ENCODE measurements around the gene MEIKIN. TPM values are rescaled to one million over a fixed set of nuclear protein-coding genes. Genes with fewer than 3 reads are reported as not detected.
"Not testable (repeated sequence)": the region's sequence is repeated elsewhere in the genome, so short reads cannot be mapped to it uniquely, and the experiment has no call there.

The MEIKIN gene
- total RNA-seq, 3 donors from 2014 or later: not detected

- no peak for DNase-seq
- Mint-ChIP-seq H3K36me3 (ENCODE audit: insufficient read depth) (peaks cover 12% of the 10 kb centered on the region), H3K9me3 (peaks cover 15% of the 10 kb centered on the region), H3K4me3 (no peak overlapping the region), H3K27me3 (ENCODE audit: low read depth) (no peaks in the 10 kb centered on the region), H3K4me1 (ENCODE audit: low read depth) (no peaks in the 10 kb centered on the region)
- ATAC-seq: no peak
Measured at GRCh38 chr5:131913603-131914002, 31.9 kb downstream of the MEIKIN start.

- DNase-seq: no peak
- H3K4me1 Mint-ChIP-seq (ENCODE audit: low read depth): peaks cover 18% of the 10 kb centered on the region
- peak in 1 of 2 donors; percentile 46 for ATAC-seq
- no peaks in the 10 kb centered on the region for H3K27me3 Mint-ChIP-seq (ENCODE audit: low read depth)
- H3K36me3 Mint-ChIP-seq (ENCODE audit: insufficient read depth): peaks cover 25% of the 10 kb centered on the region
- H3K9me3 Mint-ChIP-seq: peaks cover 55% of the 10 kb centered on the region
- H3K4me3 Mint-ChIP-seq: no peak overlapping the region
Measured at GRCh38 chr5:131906668-131907067, 38.8 kb downstream of the MEIKIN start.

- DNase-seq; H3K27me3 Mint-ChIP-seq (ENCODE audit: low read depth); ATAC-seq; H3K4me3 Mint-ChIP-seq: not testable (repeated sequence)
- Mint-ChIP-seq H3K4me1 (ENCODE audit: low read depth) (peaks cover 22% of the 10 kb centered on the region), H3K36me3 (ENCODE audit: insufficient read depth) (peaks cover 25% of the 10 kb centered on the region), H3K9me3 (peaks cover 43% of the 10 kb centered on the region)
Measured at GRCh38 chr5:131902266-131902665, 43.2 kb downstream of the MEIKIN start.

- Mint-ChIP-seq H3K4me3 (no peak overlapping the region), H3K27me3 (ENCODE audit: low read depth) (peaks cover 8% of the 10 kb centered on the region), H3K36me3 (ENCODE audit: insufficient read depth) (peaks cover 25% of the 10 kb centered on the region), H3K4me1 (ENCODE audit: low read depth) (peaks cover 20% of the 10 kb centered on the region), H3K9me3 (peaks cover 38% of the 10 kb centered on the region)
- DNase-seq (no peak), ATAC-seq (no peak)
Measured at GRCh38 chr5:131899686-131900085, 45.8 kb downstream of the MEIKIN start.

GRCh38 chr5:131883984-131884383 lies 61.5 kb downstream of the MEIKIN start:
- Mint-ChIP-seq H3K9me3 (peaks cover 7% of the 10 kb centered on the region), H3K4me1 (ENCODE audit: low read depth) (no peaks in the 10 kb centered on the region), H3K27me3 (ENCODE audit: low read depth) (no peaks in the 10 kb centered on the region), H3K36me3 (ENCODE audit: insufficient read depth) (peaks cover 1% of the 10 kb centered on the region), H3K4me3 (no peak overlapping the region)
- no peak for ATAC-seq
- DNase-seq: no peak

- DNase-seq (no peak), ATAC-seq (no peak)
- H3K9me3 Mint-ChIP-seq: peaks cover 7% of the 10 kb centered on the region
Measured at GRCh38 chr5:131879705-131880104, 65.8 kb downstream of the MEIKIN start.

GRCh38 chr5:131877873-131878272 lies 67.6 kb downstream of the MEIKIN start:
- ATAC-seq: no peak
- Mint-ChIP-seq H3K9me3 (peaks cover 7% of the 10 kb centered on the region), H3K4me3 (no peak overlapping the region), H3K36me3 (ENCODE audit: insufficient read depth) (peaks cover 2% of the 10 kb centered on the region), H3K27me3 (ENCODE audit: low read depth) (no peaks in the 10 kb centered on the region), H3K4me1 (ENCODE audit: low read depth) (no peaks in the 10 kb centered on the region)
- DNase-seq: no peak

More at GRCh38 chr5:131879705-131880104, 65.8 kb downstream of the MEIKIN start:
- Mint-ChIP-seq H3K36me3 (ENCODE audit: insufficient read depth) (peaks cover 3% of the 10 kb centered on the region), H3K4me1 (ENCODE audit: low read depth) (no peaks in the 10 kb centered on the region), H3K27me3 (ENCODE audit: low read depth) (no peaks in the 10 kb centered on the region), H3K4me3 (no peak overlapping the region)

- not testable (repeated sequence) for H3K27me3 Mint-ChIP-seq (ENCODE audit: low read depth); H3K4me3 Mint-ChIP-seq; DNase-seq; H3K4me1 Mint-ChIP-seq (ENCODE audit: low read depth); ATAC-seq
- Mint-ChIP-seq H3K36me3 (ENCODE audit: insufficient read depth) (peaks cover 14% of the 10 kb centered on the region), H3K9me3 (peaks cover 35% of the 10 kb centered on the region)
Measured at GRCh38 chr5:131871251-131871650, 74.2 kb downstream of the MEIKIN start.

GRCh38 chr5:131867524-131867923 lies 77.9 kb downstream of the MEIKIN start:
- no peak for DNase-seq
- Mint-ChIP-seq H3K9me3 (peaks cover 51% of the 10 kb centered on the region), H3K36me3 (ENCODE audit: insufficient read depth) (peaks cover 16% of the 10 kb centered on the region), H3K4me3 (no peak overlapping the region), H3K4me1 (ENCODE audit: low read depth) (no peaks in the 10 kb centered on the region), H3K27me3 (ENCODE audit: low read depth) (no peaks in the 10 kb centered on the region)
- ATAC-seq: no peak

GRCh38 chr5:131863700-131864099 lies 81.8 kb downstream of the MEIKIN start:
- Mint-ChIP-seq H3K9me3 (peaks cover 42% of the 10 kb centered on the region), H3K4me3 (no peak overlapping the region), H3K27me3 (ENCODE audit: low read depth) (no peaks in the 10 kb centered on the region), H3K4me1 (ENCODE audit: low read depth) (no peaks in the 10 kb centered on the region), H3K36me3 (ENCODE audit: insufficient read depth) (peaks cover 7% of the 10 kb centered on the region)
- ATAC-seq (no peak), DNase-seq (no peak)

- no peak overlapping the region for H3K4me3 Mint-ChIP-seq
- no peak for ATAC-seq
- no peak for DNase-seq
Measured at GRCh38 chr5:131857388-131857787, 88.1 kb downstream of the MEIKIN start.

GRCh38 chr5:131855452-131855851 lies 90.0 kb downstream of the MEIKIN start:
- no peak for ATAC-seq
- Mint-ChIP-seq H3K4me3 (no peak overlapping the region), H3K36me3 (ENCODE audit: insufficient read depth) (peaks cover 2% of the 10 kb centered on the region), H3K9me3 (peaks cover 8% of the 10 kb centered on the region), H3K27me3 (ENCODE audit: low read depth) (no peaks in the 10 kb centered on the region), H3K4me1 (ENCODE audit: low read depth) (peaks cover 15% of the 10 kb centered on the region)
- no peak for DNase-seq

More at GRCh38 chr5:131857388-131857787, 88.1 kb downstream of the MEIKIN start:
- peaks cover 15% of the 10 kb centered on the region for H3K4me1 Mint-ChIP-seq (ENCODE audit: low read depth)
- H3K36me3 Mint-ChIP-seq (ENCODE audit: insufficient read depth): no peaks in the 10 kb centered on the region
- H3K27me3 Mint-ChIP-seq (ENCODE audit: low read depth): no peaks in the 10 kb centered on the region
- H3K9me3 Mint-ChIP-seq: peaks cover 4% of the 10 kb centered on the region

- no peaks in the 10 kb centered on the region for H3K27me3 Mint-ChIP-seq (ENCODE audit: low read depth)
- no peak overlapping the region for H3K4me3 Mint-ChIP-seq
- DNase-seq: no peak
- peaks cover 15% of the 10 kb centered on the region for H3K4me1 Mint-ChIP-seq (ENCODE audit: low read depth)
- H3K36me3 Mint-ChIP-seq (ENCODE audit: insufficient read depth): peaks cover 2% of the 10 kb centered on the region
- peaks cover 15% of the 10 kb centered on the region for H3K9me3 Mint-ChIP-seq
- ATAC-seq: peak; percentile 52 to 75
Measured at GRCh38 chr5:131854134-131854533, 91.3 kb downstream of the MEIKIN start.

- ATAC-seq (no peak), DNase-seq (no peak)
- H3K9me3 Mint-ChIP-seq: peaks cover 54% of the 10 kb centered on the region
- peaks cover 1% of the 10 kb centered on the region for H3K4me1 Mint-ChIP-seq (ENCODE audit: low read depth)
- H3K27me3 Mint-ChIP-seq (ENCODE audit: low read depth): no peaks in the 10 kb centered on the region
- H3K4me3 Mint-ChIP-seq: no peak overlapping the region
- H3K36me3 Mint-ChIP-seq (ENCODE audit: insufficient read depth): peaks cover 2% of the 10 kb centered on the region
Measured at GRCh38 chr5:131848662-131849061, 96.8 kb downstream of the MEIKIN start.

GRCh38 chr5:131846536-131846935 lies 98.9 kb downstream of the MEIKIN start:
- ATAC-seq (no peak), DNase-seq (no peak)
- Mint-ChIP-seq H3K4me1 (ENCODE audit: low read depth) (no peaks in the 10 kb centered on the region), H3K9me3 (peaks cover 53% of the 10 kb centered on the region), H3K27me3 (ENCODE audit: low read depth) (no peaks in the 10 kb centered on the region), H3K4me3 (no peak overlapping the region), H3K36me3 (ENCODE audit: insufficient read depth) (no peaks in the 10 kb centered on the region)

- Mint-ChIP-seq H3K4me1 (ENCODE audit: low read depth) (no peaks in the 10 kb centered on the region), H3K36me3 (ENCODE audit: insufficient read depth) (no peaks in the 10 kb centered on the region), H3K4me3 (no peak overlapping the region), H3K9me3 (peaks cover 56% of the 10 kb centered on the region), H3K27me3 (ENCODE audit: low read depth) (no peaks in the 10 kb centered on the region)
- ATAC-seq (no peak), DNase-seq (no peak)
Measured at GRCh38 chr5:131845828-131846227, 99.6 kb downstream of the MEIKIN start.

All from activated T-cell treated with anti-CD3 and anti-CD28 coated beads, Interleukin-2, amount 50 U/mL, for 4 hours (primary cell).